Measurements from ENCODE around the gene SLC39A1. TPM values are rescaled to one million over a fixed set of nuclear protein-coding genes. Genes with fewer than 3 reads are reported as not detected.

SLC39A1 gene
- total RNA-seq, 120 experiments from 2014 or later = 17.4 to 51.3 (median 26.6) TPM

Small RNAs within 50 kb of the gene (microRNA-seq; reads per million reads assigned to microRNA genes)
- gene MIR6737 = 0 to 2.4 (median 0.85) reads per million in 43 experiments

Other genes with a start within 250 kb of the SLC39A1 start
- 100 to 1,000 TPM in 2 of 120 experiments, 10 to 100 TPM in 118; 56.8 to 103 (median 74.9) TPM for gene INTS3, start 235.5 kb downstream of the SLC39A1 start, total RNA-seq
- 10 to 100 TPM in 118 of 120 experiments, 1 to 10 TPM in 2; 8.6 to 41.4 (median 19.7) TPM for gene SLC27A3, start 188.1 kb downstream of the SLC39A1 start, total RNA-seq
- gene GATAD2B, start 40.6 kb downstream of the SLC39A1 start, total RNA-seq = 100 to 1,000 TPM in 2 of 120 experiments, 10 to 100 TPM in 118; 55.8 to 101 (median 81.7) TPM
- 100 to 1,000 TPM in 86 of 120 experiments, 10 to 100 TPM in 34; 81.7 to 180 (median 112) TPM for gene DENND4B, start 16.8 kb downstream of the SLC39A1 start, total RNA-seq
- 10 to 100 TPM; 27.2 to 70.2 (median 45.4) TPM for gene CRTC2, start 4.9 kb downstream of the SLC39A1 start, total RNA-seq
- gene CREB3L4, start 4.4 kb upstream of the SLC39A1 start, total RNA-seq = 10 to 100 TPM in 1 of 120 experiments, 1 to 10 TPM in 119; 1.5 to 11.6 (median 4.5) TPM
- gene JTB, start 14.1 kb upstream of the SLC39A1 start, total RNA-seq = 100 to 1,000 TPM in 5 of 120 experiments, 10 to 100 TPM in 115; 59.2 to 132 (median 78.9) TPM
- 10 to 100 TPM; 10.1 to 72.2 (median 23.7) TPM for gene RAB13, start 22.8 kb upstream of the SLC39A1 start, total RNA-seq
- gene RPS27, start 27.2 kb upstream of the SLC39A1 start, total RNA-seq = 100 to 1,000 TPM; 250 to 825 (median 494) TPM
- 1 to 10 TPM in 5 of 120 experiments, under 1 TPM in 70, not detected in 45; 0.06 to 1.6 (median 0.13) TPM for gene NUP210L, start 191.5 kb upstream of the SLC39A1 start, total RNA-seq
- 100 to 1,000 TPM in 118 of 120 experiments, 10 to 100 TPM in 2; 94.1 to 261 (median 167) TPM for gene TPM3, start 228.6 kb upstream of the SLC39A1 start, total RNA-seq
- 1 to 10 TPM in 1 of 120 experiments, not detected in 119; 1.9 TPM for gene CFAP141, start 242.8 kb upstream of the SLC39A1 start, total RNA-seq

Measured in dorsolateral prefrontal cortex (tissue), 118 donors.